Thyroid gland (tissue), 4 donors: ENCODE results near the gene ZBTB6.

ENCODE experiments used
- CTCF ChIP-seq, 6 experiments: fragments of 200-600 bp in 3 of 6; fragments of 450-650 bp in 3 of 6; sonication (generic) in 3 of 6; IDR thresholded peaks; one replicate each; pipeline ENCODE4 v1.5.1; 2016 to 2019; ENCODE audit warnings: antibody characterized with exemption in 6 of 6, mild to moderate bottlenecking in 2 of 6, inconsistent platforms in 1 of 6, moderate library complexity in 1 of 6
- POLR2A ChIP-seq, 2 donors: fragments of 450-650 bp; IDR thresholded peaks; one replicate each; pipeline ENCODE4 v1.6.1; 2017; ENCODE audit warnings: antibody characterized with exemption in 2 of 2, mild to moderate bottlenecking in 2 of 2, moderate library complexity in 1 of 2

DNA sequence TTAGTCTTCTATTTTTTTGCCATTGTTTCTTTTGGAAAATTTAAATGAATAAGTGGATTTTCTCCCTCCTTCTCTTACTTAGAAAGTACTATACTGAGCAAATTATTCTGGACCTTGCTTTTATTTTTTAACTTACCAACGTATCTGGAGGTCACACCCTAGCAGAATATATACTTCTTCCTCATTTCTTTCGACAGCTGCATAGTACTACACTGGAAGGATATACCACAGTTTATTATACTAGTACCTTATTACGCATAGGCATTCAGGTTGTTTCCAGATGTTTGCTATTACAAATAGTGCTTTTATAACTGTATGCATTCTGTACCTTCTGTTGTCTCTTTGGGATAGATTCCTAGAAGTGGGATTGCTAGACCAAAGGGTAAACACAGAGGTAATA is 24.6 kb downstream of the ZBTB6 start:
- TF ChIP-seq CTCF (IDR thresholded peaks at IDR 0.05), result no peak
- no peak for TF ChIP-seq POLR2A (IDR thresholded peaks at IDR 0.05)
